ENCODE data around the gene JAKMIP3.
"Not testable (repeated sequence)": the region's sequence is repeated elsewhere in the genome, so short reads cannot be mapped to it uniquely, and the experiment has no call there.

JAKMIP3 gene

DNA sequence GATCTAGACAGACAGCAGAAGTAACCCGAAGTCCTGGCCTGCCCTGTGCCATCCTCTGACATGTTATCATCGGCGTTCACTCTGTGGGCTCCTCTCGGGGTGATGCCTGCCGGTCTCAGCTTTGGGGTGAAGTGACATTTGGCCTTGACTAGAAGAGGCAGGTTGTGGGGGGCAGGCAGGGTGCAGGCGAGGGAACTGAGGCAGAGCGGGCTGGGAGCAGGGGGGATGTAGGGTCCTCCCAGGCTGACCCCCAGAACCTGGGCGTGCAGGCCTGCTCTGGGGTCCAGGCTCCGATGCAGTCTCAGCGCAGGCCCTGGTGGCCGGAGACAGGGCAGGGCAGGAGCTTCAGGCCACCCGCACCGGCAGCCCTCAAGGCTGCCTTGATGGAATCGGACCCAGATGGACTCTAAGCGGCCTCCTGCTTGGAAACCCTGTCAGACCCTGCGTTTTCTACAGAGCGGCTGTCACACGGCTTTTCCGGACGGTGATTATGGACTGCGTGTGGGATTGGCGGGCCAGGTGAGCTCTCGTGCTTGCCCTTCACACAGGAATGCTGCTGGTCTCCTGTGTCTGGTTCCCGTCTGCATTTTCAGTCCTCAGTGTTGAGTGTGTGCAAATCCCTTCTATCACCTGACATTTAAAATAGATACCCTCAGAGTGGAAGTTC, 842 bp upstream of the JAKMIP3 start:
- no peak for DNase-seq (ENCODE audit: low spot score)

DNA sequence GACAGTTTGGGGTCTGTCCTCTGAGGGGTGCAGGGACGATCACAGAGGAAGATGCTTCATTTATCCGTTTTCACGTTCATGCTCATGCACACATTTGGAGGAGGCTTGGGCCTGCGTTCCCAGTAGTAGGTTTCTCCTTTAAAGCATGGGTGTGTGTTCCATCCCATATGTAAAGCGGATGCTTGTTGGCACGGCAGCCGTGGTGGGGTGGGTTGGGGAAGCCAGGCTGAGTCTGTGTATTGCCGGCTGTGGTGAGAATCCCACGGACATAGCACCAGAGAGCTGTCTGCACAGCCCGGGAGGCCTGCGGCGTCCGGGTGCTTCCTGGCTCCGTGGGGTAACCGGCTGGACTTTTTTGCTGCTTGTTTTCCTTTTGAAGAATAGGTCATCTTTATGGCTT, 440 bp downstream of the JAKMIP3 start:
- no peak for DNase-seq (ENCODE audit: low spot score)

DNA sequence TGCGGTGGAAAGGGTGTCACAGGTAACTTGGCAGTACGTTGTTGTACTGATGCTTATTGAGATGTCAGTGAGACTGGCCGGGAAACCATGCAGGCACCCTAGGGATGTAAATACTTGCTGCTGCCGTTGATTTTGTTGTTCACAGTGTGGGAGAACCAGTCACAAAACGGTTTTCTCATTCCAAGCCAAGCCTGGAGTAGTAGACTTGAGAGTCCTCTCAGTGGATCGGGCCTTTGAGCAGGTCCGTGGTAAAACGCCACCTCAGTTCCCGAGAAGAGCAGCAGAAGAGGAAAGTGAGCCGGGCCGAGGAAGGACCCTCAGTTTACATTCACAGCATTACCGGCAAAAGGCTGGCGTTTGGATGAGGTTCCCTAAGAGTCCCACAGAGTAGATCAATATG, 1.1 kb downstream of the JAKMIP3 start:
- no peak for DNase-seq (ENCODE audit: low spot score)

DNA sequence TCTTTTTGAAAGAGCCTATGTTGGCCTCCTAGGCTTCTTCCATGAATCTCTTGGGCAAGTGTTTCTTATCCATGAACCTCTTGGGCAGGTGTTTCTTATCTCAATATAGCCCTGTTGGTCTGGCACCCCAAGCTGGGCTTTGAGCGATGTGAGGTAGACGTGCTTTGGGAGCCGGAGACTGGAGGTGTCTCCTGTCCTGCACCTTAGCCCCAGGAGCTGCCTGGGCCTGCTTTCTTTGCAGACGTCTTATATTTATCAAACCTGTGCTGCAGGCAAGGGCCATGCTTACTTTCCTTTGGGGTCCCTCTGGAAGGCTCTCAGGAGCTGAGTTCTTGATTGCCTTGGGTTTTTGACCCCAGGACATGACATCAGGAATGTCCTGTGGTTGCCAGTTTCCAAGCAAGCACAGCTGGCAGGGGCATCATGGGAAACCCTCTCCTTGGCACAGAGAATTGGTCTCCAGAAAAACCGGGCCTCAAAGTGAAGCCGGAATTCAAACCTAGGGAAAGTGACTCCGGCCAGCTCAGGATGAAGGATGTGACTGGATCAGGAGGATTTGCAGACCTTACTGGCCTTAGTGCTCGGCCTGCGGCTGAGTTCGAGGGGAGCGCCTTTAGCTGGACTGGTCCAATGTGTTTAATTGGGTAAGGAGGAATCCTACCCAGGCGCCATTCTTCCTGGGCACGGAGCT, 2.8 kb downstream of the JAKMIP3 start:
- no peak for DNase-seq (ENCODE audit: low spot score)

DNA sequence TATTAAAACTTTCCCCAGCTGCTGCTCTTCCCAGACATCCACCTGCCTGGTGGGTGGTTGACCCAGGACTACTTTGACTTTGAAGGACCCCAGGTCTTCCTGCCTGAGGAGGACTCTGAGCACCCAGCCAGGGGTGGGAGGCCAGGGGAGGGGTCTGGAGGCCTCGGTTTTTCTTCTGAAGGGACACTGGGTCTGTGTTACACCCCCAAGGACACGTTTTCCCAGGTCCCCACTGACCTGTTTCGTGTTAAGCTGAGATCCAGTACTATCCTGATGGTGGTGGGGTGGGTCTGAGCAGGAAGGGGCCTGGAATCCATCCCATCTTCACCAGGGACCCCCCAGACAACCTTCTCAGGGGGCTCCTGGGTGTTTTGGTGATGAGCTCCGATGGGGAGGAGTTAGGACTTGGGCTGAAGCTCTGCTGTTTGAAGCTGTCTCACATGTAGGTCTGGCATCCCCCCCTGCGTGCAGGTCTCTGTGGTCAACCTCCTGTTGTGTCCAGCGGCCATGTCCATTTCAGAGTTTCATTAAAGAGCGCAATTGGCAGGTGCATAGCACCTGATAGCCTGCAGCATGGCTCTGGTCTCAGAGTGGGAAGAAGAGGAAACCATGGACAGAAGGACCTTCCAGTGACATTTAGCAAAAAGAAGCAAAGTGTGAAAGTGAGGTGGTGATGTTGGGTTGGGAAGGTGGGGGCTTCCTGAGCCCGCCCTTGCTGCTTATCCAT, 3.5 kb downstream of the JAKMIP3 start:
- no peak for DNase-seq (ENCODE audit: low spot score)

DNA sequence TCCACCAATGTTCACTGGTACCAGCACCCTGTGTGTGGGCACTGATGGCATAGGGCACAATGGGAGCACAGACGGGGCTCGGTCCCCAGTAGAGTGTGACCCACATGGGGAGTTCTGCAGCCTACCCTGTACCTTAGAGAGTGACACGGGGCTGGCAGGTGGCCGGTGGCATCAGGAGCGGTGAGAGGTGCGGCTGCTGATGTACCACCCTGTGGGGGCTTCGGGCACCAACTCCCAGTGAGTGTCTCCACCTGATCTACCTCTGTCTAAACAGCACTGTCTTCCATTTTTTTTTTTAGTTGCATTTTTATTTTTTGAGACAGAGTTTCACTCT, 4.1 kb downstream of the JAKMIP3 start:
- DNase-seq (ENCODE audit: low spot score), result no peak

DNA sequence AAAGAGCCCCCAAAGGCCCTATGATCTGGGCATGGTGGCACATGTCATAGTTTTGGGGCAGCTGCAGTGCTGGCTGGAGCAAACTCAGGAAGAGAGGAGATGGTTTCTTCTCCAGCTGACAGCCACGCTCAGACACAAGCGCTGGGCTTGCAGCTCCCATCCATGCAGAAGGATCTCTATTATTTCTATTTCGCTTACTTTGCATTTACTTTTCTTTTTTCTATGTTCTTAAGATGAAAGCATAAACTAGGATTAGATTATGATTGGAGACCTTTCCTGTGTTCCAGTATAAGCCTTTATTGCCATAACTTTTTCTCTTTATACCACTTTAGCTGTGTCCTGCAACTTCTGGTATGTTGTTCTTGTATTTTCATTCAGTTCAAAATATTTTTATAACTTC, 5.0 kb downstream of the JAKMIP3 start:
- DNase-seq (ENCODE audit: low spot score), result no peak

DNA sequence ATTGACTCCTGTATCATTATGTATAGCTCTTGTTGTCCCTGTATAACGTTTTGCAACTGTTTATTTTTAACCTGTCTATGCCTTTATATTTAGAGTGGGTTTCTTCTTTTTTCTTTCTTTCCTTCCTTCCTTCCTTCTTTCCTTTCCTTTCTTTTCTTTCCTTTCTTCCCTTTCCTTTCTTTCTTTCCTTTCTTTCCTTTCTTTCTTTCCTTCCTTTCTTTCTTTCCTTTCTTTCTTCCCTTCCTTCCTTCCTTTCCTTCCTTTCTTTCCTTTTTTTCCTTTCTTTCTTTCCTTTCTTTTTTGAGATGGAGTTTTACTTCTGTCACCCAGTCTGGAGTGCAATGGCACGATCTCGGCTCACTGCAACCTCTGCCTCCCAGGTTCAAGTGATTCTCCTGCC, 5.9 kb downstream of the JAKMIP3 start:
- no peak for DNase-seq (ENCODE audit: low spot score)

DNA sequence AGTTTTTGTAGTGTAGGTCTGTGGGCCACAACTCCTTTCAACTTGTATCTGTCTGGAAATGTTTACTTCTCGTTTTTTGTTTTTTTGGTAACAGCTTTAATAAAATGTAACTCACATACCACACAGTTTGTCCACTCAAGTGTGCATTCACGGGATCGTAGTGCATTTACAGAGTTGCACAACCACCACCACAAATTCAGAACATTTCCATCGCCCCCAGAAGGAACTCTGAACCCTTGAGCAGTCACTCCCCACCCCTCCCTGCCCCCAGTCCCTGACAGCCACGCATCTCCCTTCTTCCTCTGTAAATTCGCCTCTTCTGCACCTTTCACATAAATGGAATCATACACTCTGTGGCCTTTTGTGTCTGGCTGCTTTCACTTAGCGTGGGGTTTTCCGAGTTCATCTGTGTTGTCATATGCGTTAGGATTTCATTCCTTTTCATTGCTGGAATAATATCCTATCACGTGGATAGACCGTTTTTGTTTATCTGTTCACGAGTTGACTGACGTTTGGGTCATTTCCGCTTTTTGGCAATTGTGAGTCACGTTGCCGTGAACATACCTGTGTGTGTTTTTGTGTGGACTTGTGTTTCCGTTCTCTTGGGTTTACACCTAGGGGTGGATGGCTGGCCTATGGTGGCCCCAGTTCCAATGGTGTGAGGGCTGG, 10.3 kb downstream of the JAKMIP3 start:
- DNase-seq (ENCODE audit: low spot score), result no peak

DNA sequence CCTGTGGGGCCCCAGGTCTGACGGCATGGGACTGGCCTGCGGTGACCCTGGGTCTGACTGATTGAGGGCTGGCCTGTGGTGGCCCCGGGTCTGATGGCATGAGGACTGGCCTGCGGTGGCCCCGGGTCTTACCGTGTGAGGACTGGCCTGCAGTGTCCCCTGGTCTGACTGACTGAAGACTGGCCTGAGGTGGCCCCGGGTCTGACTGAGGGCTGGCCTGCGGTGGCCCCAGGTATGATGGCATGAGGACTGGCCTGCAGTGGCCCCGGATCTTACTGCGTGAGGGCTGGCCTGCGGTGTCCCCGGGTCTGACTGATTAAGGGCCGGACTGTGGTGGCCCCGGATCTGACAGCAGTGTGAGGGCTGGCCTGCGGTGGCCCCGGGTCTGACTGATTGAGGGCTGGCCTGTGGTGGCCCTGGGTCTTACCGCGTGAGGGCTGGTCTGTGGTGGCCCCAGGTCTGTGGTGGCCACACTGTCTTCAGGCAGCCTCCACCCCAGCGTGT, 10.9 kb downstream of the JAKMIP3 start:
- DNase-seq (ENCODE audit: low spot score), result no peak

DNA sequence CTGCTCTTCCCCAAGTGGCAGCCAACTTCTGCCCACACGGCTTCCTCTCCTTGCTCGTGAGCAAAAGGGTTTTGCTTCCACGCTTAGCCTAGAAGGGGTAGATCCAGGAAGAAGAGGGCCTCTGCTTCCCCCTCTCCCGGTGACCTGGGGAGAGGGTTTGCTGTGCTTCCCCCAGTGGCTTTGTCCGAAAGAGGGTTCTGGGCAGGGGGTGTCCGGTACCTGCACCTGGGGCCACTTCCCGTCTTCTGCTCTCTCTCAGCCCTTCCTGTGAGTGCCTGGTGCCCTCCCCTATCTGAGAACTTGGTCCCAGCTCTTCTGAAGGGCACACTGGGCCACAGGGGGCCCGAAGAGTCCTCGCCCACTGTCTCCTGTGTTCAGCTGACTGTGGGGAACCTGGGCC, 11.3 kb downstream of the JAKMIP3 start:
- no peak for DNase-seq (ENCODE audit: low spot score)

DNA sequence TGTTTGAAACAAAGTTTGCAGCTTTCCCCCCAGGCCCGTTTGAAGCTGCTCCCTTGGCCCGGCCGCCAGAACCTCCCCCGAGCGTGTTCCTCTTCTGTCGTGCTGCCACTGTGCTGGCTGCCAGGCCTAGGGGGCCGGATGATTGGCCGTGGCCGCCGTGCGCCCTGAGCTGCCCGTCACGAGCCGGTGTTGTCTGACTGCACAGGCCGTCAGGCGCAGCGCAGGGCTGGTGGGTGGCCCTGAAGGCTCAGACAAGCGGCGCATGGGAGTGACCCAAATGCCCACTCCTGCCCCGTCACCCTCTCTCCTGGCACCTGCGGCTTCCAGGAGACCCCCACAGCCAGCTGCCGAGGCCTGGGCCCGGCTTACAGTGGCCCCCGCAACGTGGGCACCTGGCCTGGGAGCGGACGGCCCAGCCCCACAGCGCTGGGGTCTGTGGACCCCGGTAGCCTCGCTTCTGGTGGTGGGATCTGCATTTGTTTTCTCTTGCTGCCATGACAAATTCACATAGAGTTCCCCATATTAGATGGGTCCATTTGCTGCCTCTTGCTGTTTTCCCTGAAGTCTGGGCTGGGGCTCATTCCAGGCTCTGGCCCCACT, 13.1 kb downstream of the JAKMIP3 start:
- no peak for DNase-seq (ENCODE audit: low spot score)

DNA sequence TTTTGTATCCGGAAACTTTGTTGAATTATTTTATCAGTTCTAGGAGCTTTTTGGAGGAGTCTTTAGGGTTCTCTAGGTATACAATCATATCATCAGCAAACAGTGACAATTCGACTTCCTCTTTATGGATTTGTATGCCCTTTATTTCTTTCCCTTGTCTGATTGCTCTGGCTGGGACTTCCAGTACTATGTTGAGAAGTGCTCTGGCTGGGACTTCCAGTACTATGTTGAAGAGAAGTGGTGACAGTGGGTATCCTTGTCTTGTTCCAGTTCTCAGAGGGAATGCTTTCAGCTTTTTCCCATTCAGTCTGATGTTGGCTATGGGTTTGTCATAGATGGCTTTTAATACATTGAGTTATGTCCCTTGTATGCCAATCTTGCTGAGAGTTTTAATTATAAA, 18.6 kb downstream of the JAKMIP3 start:
- not testable (repeated sequence) for DNase-seq (ENCODE audit: low spot score)

DNA sequence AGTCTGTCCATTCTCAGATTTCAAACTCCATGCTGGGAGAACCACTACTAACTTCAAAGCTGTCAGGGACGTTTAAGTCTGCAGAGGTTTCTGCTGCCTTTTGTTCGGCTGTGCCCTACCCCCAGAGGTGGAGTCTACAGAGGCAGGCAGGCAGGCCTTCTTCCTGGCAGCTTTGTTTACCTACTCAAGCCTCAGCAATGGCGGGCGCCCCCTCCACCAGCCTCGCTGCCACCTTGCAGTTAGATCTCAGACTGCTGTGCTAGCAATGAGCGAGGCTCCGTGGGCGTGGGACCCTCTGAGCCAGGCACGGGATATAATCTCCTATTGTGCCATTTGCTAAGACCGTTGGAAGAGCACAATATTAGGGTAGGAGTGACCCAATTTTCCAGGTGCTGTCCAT, 27.5 kb downstream of the JAKMIP3 start:
- DNase-seq (ENCODE audit: low spot score), result not testable (repeated sequence)

DNA sequence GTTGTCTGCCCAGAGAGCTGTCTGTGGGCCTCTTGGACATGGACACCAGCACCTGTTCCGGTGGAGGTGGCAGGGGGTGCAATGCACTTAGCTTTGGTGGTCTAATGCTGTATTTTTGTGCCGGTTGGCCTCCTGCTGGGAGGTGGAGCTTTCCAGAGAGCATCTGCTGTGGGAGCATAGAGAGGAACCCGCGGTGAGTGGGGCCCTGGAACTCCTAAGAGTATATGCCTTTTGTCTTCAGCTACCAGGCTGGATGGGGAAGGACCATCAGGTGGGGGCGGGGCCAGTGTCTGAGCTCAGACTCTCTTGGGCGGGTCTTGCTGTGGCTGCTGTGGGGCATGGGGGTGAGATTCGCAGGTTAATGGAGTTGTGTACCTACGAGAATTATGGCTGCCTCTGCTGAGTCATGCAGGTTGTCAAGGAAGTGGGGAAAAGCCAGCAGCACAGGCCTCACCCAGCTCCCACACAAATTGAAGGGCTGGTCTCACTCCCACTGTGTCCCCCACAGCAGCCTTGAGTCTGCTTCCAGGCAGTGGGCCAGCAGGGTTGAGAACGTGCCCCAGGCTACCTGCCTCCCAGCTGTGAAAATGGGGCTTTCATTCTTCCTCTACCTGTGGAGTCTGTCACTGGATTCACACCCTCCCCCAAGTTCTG, 29.0 kb downstream of the JAKMIP3 start:
- DNase-seq (ENCODE audit: low spot score), result no peak

DNA sequence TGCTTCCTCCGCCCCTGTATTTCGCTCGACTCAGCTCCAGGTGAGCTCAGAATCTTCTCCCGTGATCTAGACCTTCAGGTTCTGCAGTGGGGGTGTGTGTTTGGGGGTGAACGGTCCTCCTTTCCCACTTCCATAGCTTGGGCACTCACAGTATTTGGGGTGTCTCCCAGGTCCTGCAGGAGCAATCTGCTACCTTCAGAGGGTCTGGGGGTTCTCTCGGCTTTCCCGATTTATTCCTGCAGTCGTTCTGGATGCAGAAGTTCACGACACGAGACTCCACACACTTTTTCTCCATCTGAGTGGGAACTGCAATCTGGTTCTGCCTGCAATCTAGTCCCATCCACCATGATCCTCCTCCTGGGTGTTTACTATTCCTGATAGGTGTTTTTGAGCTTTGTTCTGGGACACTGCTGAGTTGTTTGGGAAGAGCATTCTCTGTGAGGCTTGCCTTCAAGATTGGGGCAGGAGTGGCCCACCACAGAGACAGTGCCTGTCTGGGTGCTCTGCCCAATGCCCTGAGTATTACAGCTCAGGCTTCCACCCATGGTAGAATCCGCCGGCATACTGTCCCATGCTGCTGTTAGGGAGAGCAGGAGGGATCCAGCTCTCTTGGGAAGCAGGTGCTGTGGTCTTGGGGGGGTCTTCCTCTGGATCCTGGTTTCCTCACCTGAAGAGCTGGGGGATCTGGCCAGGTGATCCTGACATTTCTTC, 29.8 kb downstream of the JAKMIP3 start:
- DNase-seq (ENCODE audit: low spot score), result no peak

DNA sequence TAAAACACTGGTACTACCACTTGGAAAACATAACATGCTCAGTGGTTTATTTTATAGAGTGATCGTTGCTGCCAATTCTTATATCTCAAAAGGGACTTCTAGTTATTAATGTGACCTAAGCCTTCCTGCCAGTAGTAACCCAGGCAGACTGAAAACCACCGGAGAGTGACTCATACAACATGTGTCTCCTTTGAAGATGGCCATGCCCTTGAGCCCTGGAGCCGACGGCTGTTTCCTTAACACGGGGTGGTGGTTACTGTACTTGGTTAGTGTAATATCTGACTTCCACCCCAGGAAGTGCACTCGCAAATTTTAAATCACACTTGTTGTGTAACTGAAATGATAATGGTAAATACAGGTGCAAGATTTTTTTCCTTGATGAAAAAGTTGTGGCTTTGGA, 30.5 kb downstream of the JAKMIP3 start:
- DNase-seq (ENCODE audit: low spot score), result no peak

DNA sequence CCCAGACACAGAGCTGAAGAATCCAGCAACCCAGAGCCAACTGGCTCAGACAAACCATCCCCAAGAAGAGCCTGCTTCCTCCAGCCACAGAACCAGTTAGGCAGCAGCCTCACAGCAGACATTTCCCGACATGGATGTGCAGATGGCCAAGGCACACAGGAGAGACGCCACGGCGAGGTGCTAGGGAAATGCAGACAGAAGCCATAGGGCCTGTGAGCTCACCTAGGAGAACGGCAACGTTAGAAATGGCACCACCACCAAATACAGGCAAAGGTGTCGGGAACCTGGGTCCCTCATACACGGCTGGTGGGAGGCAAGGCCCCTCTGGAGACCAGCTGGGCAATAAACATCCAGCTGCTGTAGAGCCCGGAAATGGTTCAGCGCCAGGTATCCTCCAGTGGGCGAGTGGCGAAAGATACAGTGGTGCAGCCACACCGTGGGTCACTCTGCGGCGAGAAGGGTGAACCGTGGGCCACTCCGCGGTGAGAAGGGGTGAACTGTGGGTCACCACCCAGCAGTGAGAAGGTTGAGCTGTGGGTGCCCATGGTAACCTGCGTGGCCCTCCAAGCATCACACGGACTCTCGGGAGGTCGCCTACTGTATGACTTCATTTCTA, 31.2 kb downstream of the JAKMIP3 start:
- no peak for DNase-seq (ENCODE audit: low spot score)

DNA sequence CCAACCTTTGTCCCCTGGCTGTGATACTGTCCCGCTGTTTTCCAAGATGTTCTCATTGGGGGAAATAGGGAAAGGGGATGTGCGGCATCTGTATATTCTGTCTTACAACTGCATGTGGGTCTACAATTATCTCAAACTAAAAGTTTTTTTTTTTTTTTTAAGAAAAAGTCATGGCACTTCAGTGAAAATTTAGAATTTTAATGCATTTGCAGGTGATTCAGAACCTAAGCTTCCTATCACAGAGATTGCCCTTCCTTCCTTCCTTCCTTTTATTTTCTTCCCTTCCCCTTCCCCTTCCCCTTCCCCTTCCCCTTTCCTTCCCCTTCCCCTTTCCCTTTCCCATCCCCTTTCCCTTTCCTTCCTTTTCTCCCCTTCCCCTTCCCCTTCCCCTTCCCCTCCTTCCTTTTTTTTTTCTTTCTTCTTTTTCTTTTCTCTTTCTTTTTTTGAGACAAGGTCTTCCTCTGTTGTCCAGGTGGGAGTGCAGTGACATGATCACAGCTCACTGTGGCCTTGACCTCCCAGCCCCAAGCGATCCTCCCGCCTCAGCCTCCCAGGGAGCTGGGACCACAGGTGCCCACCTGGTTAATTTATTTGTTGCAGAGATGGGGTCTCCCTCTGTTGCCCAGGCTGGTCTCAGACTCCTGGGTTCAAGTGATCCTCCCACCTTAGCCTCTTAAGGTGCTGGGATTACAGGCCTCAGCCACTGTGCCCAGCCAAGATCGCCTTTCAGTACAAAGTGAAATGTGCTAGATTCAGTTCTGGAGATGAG, 32.0 kb downstream of the JAKMIP3 start:
- no peak for DNase-seq (ENCODE audit: low spot score)

Measured in germinal center (tissue), 1 donor.